Measurements from ENCODE around the gene CYB5RL.

DNA sequence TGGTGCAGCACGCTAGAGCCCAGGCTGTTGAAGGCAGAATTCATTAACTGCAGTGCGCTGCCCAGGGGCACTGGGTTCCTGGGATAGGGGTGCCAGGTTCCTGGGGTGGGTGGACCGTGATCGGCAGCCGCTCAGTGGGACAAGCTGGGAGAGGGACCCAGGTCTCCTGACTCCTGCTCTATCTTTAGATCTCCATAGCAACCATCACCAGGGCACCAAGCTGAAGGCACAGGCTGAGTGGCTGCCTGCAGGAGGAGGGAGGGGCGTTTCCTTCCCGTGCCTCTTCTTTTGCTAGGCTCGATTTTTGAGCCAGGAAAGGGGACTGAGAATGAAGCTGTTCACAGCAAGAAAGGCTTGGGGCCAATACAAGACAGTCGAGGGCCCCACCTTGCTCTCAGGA, 26.1 kb downstream of the CYB5RL start:
- TF ChIP-seq, protein P1, sequence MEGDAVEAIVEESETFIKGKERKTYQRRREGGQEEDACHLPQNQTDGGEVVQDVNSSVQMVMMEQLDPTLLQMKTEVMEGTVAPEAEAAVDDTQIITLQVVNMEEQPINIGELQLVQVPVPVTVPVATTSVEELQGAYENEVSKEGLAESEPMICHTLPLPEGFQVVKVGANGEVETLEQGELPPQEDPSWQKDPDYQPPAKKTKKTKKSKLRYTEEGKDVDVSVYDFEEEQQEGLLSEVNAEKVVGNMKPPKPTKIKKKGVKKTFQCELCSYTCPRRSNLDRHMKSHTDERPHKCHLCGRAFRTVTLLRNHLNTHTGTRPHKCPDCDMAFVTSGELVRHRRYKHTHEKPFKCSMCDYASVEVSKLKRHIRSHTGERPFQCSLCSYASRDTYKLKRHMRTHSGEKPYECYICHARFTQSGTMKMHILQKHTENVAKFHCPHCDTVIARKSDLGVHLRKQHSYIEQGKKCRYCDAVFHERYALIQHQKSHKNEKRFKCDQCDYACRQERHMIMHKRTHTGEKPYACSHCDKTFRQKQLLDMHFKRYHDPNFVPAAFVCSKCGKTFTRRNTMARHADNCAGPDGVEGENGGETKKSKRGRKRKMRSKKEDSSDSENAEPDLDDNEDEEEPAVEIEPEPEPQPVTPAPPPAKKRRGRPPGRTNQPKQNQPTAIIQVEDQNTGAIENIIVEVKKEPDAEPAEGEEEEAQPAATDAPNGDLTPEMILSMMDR (IDR thresholded peaks at IDR 0.05): no peak
- TF ChIP-seq POLR2A (IDR thresholded peaks at IDR 0.05): no peak

All from thyroid gland (tissue), 4 donors.